ENCODE data around the gene MBNL2. TPM values are rescaled to one million over a fixed set of nuclear protein-coding genes. Genes with fewer than 3 reads are reported as not detected.

MBNL2 gene
- total RNA-seq, 1 experiment from 2014 or later: 0.17 TPM

DNA sequence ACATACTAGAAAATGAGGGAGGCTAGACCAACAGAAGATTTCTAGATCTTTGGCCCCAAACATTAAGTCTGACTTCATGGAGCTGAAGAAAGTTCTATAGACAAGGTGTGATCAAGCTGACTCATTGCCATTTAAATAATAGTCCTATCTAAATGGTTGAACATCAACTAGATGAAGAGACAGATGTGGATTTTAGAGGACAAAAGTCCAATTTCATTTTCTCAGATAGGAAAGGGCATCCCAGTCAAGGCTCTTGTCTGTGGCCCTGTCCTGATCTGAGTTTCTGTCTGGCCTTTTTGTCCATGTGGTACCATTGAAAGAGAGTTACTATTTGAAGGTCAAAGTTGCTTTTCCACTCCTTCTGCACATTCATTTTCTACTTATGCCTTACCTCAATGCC is 74.6 kb downstream of the MBNL2 start:
- H3K23me2 ChIP-seq (ENCODE audit: insufficient read length, low read depth, low read length, poor library complexity, severe bottlenecking): no peaks in the 10 kb centered on the region
- H4K5ac ChIP-seq (ENCODE audit: insufficient read length, low read depth, low read length): no peak overlapping the region

More for the DNA sequence above, 74.6 kb downstream of the MBNL2 start:
- H2BK15ac ChIP-seq (ENCODE audit: low read depth, low read length): no peak overlapping the region
- H2AK5ac ChIP-seq (ENCODE audit: insufficient read length, low read length): no peak overlapping the region
- H2BK20ac ChIP-seq (ENCODE audit: low read depth, low read length, poor library complexity, severe bottlenecking): no peak overlapping the region
- H3K4me3 Mint-ChIP-seq: no peak overlapping the region
- no peak overlapping the region for H3K23ac ChIP-seq (ENCODE audit: insufficient read length, low read depth, low read length)
- no peak overlapping the region for H3K56ac ChIP-seq (ENCODE audit: insufficient read length, low read depth, low read length)
- H2BK12ac ChIP-seq (ENCODE audit: insufficient read length, low read depth, low read length): no peak overlapping the region
- peaks cover 6% of the 10 kb centered on the region; the same call in 1 of the 2 replicates for H3K27me3 Mint-ChIP-seq (ENCODE audit: low read depth)
- H2BK120ac ChIP-seq (ENCODE audit: low read depth, low read length, poor library complexity, severe bottlenecking): no peak overlapping the region
- H3K27me3 ChIP-seq (ENCODE audit: insufficient read depth, low read length): no peaks in the 10 kb centered on the region
- H4K91ac ChIP-seq (ENCODE audit: insufficient read length, low read depth, low read length): no peak overlapping the region
- H3K27ac ChIP-seq (ENCODE audit: insufficient read length, low read depth, low read length): no peak overlapping the region
- no peak overlapping the region for H4K8ac ChIP-seq (replicated peaks; ENCODE audit: insufficient read length, low read depth, low read length)
- no peak overlapping the region for H3K9ac ChIP-seq (ENCODE audit: extremely low read depth, insufficient read length, low read length)
- no peaks in the 10 kb centered on the region for H4K20me1 ChIP-seq (ENCODE audit: control insufficient read depth, insufficient read depth, insufficient read length)
- H2AFZ ChIP-seq (ENCODE audit: low read length): no peak overlapping the region
- no peak overlapping the region for H3T11ph ChIP-seq (ENCODE audit: low read length)
- DNase-seq: no peak
- no peak overlapping the region for H3K4ac ChIP-seq (ENCODE audit: low read depth, low read length)
- H3K4me1 ChIP-seq (ENCODE audit: insufficient read depth, low read length): no peaks in the 10 kb centered on the region
- no peaks in the 10 kb centered on the region for H3K79me2 ChIP-seq (ENCODE audit: insufficient read depth, low read length)
- H3K18ac ChIP-seq (ENCODE audit: insufficient read length, low read depth, low read length): no peak overlapping the region
- H3K9me3 ChIP-seq (ENCODE audit: control insufficient read depth, low read depth, low read length): no peaks in the 10 kb centered on the region
- no peaks in the 10 kb centered on the region for H3K9me3 Mint-ChIP-seq
- H3K79me1 ChIP-seq (ENCODE audit: insufficient read depth, low read depth, low read length, poor library complexity, severe bottlenecking): no peaks in the 10 kb centered on the region
- no peak overlapping the region for H3K27ac Mint-ChIP-seq
- no peaks in the 10 kb centered on the region for H3K36me3 Mint-ChIP-seq (ENCODE audit: insufficient read depth in 1 of 3, low read depth in 3 of 3)
- no peak overlapping the region for H2BK5ac ChIP-seq (ENCODE audit: insufficient read length, low read length)
- no peak overlapping the region for H3K4me2 ChIP-seq (ENCODE audit: insufficient read depth, insufficient read length, low read length)
- TF ChIP-seq, protein P1, sequence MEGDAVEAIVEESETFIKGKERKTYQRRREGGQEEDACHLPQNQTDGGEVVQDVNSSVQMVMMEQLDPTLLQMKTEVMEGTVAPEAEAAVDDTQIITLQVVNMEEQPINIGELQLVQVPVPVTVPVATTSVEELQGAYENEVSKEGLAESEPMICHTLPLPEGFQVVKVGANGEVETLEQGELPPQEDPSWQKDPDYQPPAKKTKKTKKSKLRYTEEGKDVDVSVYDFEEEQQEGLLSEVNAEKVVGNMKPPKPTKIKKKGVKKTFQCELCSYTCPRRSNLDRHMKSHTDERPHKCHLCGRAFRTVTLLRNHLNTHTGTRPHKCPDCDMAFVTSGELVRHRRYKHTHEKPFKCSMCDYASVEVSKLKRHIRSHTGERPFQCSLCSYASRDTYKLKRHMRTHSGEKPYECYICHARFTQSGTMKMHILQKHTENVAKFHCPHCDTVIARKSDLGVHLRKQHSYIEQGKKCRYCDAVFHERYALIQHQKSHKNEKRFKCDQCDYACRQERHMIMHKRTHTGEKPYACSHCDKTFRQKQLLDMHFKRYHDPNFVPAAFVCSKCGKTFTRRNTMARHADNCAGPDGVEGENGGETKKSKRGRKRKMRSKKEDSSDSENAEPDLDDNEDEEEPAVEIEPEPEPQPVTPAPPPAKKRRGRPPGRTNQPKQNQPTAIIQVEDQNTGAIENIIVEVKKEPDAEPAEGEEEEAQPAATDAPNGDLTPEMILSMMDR (conservative IDR thresholded peaks at IDR 0.05): no peak
- no peaks in the 10 kb centered on the region for H3K4me1 Mint-ChIP-seq
- no peak overlapping the region for H3K14ac ChIP-seq (ENCODE audit: insufficient read depth, low read length)

Measured in H9 (cell line).